Vagina (tissue), 2 donors: Measurements from ENCODE around the gene PTPRG.

Source experiments
- CTCF ChIP-seq, 3 experiments: fragments of 450-650 bp in 2 of 3; fragments of 200-600 bp in 1 of 3; sonication (generic) in 1 of 3; IDR thresholded peaks; one replicate each; pipeline ENCODE4 v1.5.1; 2017 to 2019; ENCODE audit warnings: antibody characterized with exemption in 3 of 3, mild to moderate bottlenecking in 2 of 3, moderate library complexity in 2 of 3
- POLR2A ChIP-seq, 2 donors: fragments of 450-650 bp; IDR thresholded peaks; one replicate each; pipeline ENCODE4 v1.6.1; 2017; ENCODE audit warnings: antibody characterized with exemption in 2 of 2, mild to moderate bottlenecking in 2 of 2, moderate library complexity in 2 of 2
- POLR2AphosphoS5 ChIP-seq, 2 donors: sonication (generic); formaldehyde crosslinking; IDR thresholded peaks; one replicate each; pipeline ENCODE4 v1.9.0; 2017; ENCODE audit warnings: antibody characterized with exemption in 2 of 2, mild to moderate bottlenecking in 2 of 2, low read depth in 1 of 2; ENCODE audit not compliant: insufficient read depth in 1 of 2

DNA sequence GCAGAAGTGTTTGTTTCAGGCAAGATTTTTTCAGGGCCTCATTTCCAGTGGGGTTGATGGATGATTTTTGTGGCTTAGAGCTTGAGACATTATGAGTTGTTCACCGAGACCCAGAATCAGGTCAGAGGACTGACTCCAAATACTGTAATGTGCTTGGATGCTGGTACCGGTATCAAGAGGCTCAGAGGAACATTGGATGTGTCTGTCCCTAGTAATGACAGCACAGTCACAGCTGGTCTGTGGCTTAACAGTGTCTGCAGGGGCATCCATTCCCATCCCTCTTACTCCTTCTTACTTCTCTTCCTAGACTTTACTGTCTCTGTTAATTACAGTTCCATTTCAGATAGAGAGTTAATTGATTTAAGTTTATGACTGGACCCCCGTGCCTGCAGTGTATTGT, 107.8 kb downstream of the PTPRG start:
- TF ChIP-seq CTCF (IDR thresholded peaks at IDR 0.05) (no peak), POLR2AphosphoS5 (IDR thresholded peaks at IDR 0.05; ENCODE audit: insufficient read depth in 1 of 2, low read depth in 1 of 2) (no peak), POLR2A (IDR thresholded peaks at IDR 0.05) (no peak)
